Inflammatory macrophage treated with lipopolysaccharide for 1 hour (primary cell): ENCODE measurements around the gene KCNJ12.
"Not testable (repeated sequence)": the region's sequence is repeated elsewhere in the genome, so short reads cannot be mapped to it uniquely, and the experiment has no call there.

Experiments used
- DNase-seq, 2 donors: peaks; one replicate each; pipeline ENCODE4 v3.0.0-alpha.2; 2020 to 2022

Gene KCNJ12

GRCh38 chr17:21408766-21409300, 32.7 kb downstream of the KCNJ12 start:
- DNase-seq = not testable (repeated sequence)

GRCh38 chr17:21409388-21409787, 33.2 kb downstream of the KCNJ12 start:
- DNase-seq = not testable (repeated sequence)

GRCh38 chr17:21409971-21410370, 33.8 kb downstream of the KCNJ12 start:
- not testable (repeated sequence) for DNase-seq

DNA sequence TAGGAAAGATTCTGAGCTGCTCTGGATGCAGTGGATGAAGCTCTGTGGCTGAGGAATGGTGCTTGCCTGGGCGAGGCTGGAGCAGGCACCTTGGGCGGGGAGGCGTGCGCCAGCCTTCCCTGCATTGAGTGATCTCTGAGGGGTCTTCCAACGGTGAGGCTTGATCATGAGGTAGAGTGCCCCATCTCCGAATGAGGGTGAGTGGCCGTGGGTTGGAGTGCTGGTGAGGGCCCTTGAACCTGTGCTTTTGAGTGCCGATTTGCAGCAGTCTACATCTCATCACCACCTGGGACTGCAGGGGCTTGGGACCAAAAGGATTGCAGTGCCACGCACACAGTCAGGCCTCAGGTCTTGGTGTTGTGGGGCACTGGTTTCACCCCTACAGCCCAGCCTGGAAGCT, 34.2 kb downstream of the KCNJ12 start:
- DNase-seq = not testable (repeated sequence)

DNA sequence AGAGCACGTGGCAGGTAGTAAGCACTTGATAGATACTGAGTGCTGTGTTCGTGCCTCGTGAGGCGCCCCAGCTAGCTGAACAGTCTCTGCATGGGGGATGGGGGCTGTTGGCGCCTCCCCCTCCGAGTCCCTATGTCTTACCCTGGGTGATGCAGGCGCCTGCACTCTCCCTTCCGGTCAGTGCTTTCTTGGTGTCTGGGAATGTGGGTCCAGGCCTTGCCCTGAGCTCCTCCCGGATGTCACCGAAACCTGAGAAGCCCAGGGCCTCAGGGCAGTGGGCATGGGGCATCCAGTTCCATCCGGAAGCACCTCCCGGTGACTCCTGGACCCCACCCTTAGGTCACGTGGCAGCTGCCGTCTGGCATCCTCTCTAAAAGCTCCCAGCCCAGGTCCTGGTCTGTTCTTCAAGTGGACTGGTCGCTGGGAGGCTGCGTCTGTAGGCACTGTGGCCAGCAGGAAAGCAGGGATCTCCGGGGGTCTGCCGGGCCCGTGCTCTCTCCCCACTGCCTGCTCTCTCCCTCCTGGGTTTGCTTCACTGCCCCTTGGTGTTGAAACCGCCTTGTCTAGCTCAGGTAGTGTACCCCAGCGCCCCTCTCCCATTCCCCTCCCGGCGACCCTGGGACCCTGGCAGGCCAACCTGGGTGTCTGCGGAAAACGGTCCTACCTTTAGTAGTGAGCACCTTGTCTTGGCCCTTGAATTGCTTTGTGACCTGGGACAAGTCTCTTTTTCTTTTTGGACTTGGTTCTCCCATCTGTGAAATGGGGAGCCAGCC, 34.9 kb downstream of the KCNJ12 start:
- not testable (repeated sequence) for DNase-seq

GRCh38 chr17:21411679-21412205, 35.6 kb downstream of the KCNJ12 start:
- DNase-seq = not testable (repeated sequence)

DNA sequence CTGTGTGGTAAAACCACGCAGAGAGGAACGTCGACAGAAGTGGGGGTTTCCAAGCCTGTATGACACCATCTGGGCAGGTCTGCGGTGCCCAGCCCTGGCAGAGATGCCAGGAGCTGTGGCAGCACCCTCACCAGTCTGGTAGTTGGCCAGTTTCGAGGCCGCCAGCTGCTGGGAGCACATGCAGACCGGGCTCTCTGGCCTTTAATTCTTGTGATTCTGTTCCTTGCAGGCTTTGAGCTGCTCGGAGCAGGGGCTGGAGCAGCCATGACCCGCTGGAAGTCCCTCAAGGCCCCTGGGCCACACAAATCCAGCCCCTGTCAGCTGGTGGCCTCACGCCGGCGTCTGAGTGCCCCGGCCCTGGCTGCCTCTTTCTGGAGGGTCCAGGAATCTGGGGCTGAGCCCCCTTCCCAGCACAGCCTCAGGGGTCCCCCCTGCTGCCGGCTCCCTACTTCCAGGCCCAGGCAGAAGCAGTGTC, 36.1 kb downstream of the KCNJ12 start:
- not testable (repeated sequence) for DNase-seq

GRCh38 chr17:21413570-21414279, 37.6 kb downstream of the KCNJ12 start:
- DNase-seq = not testable (repeated sequence)

DNA sequence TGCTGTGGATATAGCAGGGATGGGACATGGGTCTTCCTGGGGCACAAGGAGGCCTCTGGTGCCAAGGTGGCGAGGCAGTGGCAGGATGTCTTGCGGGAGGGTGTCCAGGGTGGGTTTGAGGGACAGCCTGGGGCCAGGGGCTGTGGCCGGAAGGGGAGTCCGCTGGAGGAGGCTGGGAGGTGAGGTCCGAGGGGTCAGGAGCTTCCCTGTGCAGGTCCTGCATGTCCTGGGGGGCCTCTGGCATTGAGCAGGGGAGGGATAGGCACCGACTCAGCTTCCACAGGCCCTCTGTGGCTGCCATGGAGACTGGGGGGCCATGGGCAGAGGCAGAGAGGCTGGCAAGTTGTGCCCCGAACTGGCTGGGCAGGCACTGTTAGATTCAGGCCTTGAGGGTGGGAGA, 38.5 kb downstream of the KCNJ12 start:
- not testable (repeated sequence) for DNase-seq

DNA sequence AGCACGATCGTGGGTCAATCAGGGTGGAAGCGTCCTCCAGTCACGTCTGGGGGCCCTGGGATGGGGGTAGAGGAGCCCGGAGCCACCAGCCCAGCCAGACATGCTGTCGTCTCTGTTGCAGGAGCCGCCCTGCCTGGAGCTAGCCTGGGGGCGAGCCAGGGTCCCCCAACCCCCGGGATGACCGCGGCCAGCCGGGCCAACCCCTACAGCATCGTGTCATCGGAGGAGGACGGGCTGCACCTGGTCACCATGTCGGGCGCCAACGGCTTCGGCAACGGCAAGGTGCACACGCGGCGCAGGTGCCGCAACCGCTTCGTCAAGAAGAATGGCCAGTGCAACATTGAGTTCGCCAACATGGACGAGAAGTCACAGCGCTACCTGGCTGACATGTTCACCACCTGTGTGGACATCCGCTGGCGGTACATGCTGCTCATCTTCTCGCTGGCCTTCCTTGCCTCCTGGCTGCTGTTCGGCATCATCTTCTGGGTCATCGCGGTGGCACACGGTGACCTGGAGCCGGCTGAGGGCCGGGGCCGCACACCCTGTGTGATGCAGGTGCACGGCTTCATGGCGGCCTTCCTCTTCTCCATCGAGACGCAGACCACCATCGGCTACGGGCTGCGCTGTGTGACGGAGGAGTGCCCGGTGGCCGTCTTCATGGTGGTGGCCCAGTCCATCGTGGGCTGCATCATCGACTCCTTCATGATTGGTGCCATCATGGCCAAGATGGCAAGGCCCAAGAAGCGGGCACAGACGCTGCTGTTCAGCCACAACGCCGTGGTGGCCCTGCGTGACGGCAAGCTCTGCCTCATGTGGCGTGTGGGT, 39.2 kb downstream of the KCNJ12 start:
- not testable (repeated sequence) for DNase-seq

GRCh38 chr17:21416471-21416981, 40.4 kb downstream of the KCNJ12 start:
- DNase-seq = not testable (repeated sequence)

DNA sequence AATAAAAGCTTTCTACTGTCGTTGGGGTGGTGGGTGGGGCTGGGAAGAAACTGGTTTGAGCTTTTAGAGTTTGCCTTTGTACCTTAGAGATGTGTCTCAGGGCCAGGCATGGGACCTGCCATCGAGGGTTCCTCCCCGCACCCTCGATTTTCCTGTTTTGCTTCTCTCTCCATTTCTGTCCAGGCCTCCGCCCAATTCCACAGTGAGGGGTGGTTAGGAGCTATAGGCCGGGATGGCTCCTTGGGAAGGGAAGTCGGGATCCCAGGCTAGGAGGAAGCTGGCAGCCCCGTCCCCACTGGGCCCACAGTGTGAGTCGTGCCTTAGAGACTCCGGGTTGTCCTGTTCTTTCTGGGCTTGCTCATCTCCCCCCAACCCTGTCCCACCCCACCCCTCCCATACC, 41.2 kb downstream of the KCNJ12 start:
- not testable (repeated sequence) for DNase-seq

- DNase-seq = no peak
These were observed 41.8 kb downstream of the KCNJ12 start for GRCh38 chr17:21417921-21418320.

GRCh38 chr17:21418446-21419298, 42.5 kb downstream of the KCNJ12 start:
- no peak for DNase-seq

- DNase-seq = no peak
These were observed 43.4 kb downstream of the KCNJ12 start for GRCh38 chr17:21419299-21420239.

GRCh38 chr17:21420503-21421090, 44.4 kb downstream of the KCNJ12 start:
- not testable (repeated sequence) for DNase-seq

GRCh38 chr17:21421421-21422310, 45.5 kb downstream of the KCNJ12 start:
- DNase-seq = not testable (repeated sequence)
